NCI-H1092 (cell line): ENCODE measurements around the gene AK2.
"Not testable (repeated sequence)": the region's sequence is repeated elsewhere in the genome, so short reads cannot be mapped to it uniquely, and the experiment has no call there.

Experiments used
- DNase-seq: peaks from one replicate; lab custom pipeline; 2025; lab: John Stamatoyannopoulos, UW

The AK2 gene

DNA sequence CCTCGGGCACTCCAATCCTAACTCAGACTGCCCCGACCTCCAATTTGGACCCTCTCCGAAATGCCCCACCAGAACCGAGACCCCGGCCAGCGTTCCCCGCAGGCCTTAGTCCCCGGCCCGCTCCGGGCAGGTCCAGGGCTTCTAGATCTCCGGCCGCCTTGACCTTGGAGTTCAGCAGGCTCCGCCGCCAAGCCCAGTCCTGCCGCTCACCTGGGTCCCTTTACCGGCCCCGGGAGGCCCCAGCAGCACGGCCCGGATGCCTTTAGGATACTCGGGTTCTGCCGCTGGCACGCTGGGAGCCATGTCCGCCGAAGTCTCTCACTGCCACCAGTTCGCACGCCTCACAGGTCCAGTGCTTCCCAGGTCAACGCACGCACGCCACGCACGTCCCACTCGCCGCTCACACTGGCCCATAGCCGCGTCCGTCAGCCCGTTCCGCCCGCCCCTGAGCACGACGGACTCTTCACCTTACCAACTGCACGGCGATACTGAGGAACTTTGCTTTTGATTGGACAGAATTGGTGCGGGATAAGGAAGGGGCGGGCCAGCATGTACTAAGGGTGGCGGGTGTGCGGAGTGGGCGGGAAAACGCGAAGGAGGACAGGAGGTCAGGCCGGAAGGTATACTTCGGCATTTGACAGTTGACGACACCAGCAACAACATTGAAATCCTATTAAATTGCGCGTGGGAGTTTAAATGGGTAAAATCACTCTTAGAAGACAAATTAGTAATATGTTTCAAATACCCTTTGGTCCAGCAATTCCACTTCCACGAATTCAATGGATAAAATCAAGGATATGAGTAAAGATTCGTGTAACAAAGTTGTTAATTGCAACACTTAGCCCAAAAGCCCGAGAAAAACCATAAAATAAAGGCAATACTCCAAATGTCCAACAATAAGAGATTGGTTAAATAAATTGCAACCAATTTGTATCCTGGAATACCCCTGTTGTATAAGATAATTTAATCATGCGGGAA, at the start of gene AK2:
Gene AK2, minus strand, starts transcription at position 358 of the 978 bp plus-strand sequence. Its CDS starts 55 bp downstream, at position 303.
- DNase-seq = peak; percentile 98

DNA sequence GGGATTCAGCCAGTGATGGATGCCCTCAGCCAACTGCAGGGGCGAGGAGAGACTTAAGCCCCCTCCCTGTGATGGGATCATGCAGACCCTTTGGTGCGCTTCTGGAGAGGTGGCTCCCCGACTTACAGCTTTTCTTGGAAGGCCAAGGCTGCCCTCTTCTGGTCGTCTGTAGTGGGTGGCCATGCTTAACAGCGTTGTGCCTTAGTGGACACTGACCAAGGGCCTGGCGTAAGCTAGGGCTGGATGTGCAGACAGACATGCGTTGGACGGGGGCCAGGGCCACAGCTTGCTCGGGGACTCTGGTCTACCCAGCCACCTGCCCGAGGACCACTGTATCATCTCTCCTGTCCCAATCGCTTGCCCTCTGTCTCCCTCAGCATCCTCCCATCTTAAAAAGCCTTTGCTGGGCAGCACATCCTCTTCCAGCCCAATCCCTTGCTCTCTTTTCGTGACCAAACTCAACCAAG, 49.7 kb upstream of the AK2 start:
- peak; percentile 73 for DNase-seq

DNA sequence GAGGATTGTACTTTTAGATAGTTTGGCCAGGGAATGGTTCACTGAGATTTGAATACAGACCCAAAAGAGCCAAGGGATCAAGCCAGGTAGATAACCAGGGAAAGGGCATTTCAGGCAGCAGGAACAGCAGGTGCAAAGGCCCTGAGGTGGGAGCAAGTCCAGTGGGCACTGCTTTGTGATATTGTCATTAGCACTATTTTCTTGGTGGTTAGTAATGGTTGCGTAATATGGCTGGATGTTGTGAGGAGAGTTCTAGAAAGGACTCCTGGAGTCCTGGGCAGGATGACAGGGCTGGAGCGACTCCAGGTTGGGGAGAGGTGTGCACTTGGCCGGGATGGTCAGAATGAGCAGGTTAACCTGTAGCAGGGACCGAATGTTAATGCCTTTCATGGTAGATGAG, 48.6 kb upstream of the AK2 start:
- no peak for DNase-seq

- no peak for DNase-seq
These were observed 46.0 kb upstream of the AK2 start for GRCh38 chr1:33082575-33083108.

DNA sequence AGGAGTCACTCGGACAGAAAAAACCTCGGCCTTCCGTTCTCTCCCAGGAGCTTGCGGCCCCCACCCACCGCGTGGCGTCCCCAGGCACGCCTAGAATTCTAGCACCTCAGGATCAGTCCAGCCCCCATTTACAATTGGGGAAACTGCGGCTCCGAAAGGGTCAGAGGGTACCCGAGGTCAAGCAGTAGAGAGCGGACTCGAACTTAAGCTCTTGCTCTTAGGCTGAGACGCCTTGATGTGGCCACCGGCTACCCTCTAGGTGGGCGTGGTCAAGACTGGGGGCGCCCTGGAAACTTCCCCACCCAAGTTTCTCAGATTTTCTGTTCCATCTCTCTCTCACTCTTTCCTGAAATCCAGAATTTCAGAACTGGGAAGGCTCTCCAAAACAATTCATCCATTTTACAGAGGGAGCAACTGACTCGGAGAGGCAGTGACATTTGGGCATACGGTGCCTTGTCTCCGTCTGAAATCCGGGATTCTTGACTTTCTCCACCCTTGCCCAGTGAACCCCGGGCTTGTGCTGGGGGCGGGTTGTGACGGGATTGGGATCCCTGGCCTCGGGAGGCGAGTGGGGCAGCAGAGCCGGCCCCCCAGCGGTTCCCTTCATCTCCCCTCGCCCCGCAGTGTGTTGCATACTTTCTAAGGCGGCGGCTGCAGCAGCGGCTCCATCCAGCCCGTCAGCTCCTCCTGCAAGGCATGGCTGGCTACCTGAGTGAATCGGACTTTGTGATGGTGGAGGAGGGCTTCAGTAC, 45.0 kb upstream of the AK2 start:
- no peak for DNase-seq

- peak; percentile 96 for DNase-seq
These were observed 44.3 kb upstream of the AK2 start, which contains the start of gene AZIN2 for GRCh38 chr1:33080885-33081553. AZIN2 (plus strand) TSS chr1:33081153; CDS start chr1:33082250, 1,097 bp downstream.

GRCh38 chr1:33080373-33080772, 43.7 kb upstream of the AK2 start:
- no peak for DNase-seq

- DNase-seq = no peak
These were observed 41.4 kb upstream of the AK2 start for GRCh38 chr1:33078030-33078591.

- no peak for DNase-seq
These were observed 37.7 kb upstream of the AK2 start for GRCh38 chr1:33074193-33074945.

DNA sequence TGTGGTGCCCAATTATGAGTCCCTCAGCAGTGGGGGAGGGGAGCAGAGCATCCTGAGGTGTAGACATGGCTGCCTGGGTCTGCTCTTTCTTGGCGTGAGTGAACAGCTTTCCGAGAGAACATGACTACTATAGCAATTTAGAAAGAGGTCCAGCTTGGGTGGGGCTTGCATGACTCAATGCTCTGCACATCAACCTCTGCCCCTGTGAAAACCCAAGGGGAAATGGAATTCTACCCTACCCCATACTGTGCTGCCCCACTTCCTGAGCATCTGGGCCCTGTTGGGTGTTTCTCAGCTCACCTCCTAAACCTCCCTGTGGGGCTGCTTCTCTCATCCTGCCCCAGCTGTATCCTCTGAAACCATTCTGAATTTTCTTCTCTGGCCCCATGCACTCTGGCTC, 36.0 kb upstream of the AK2 start:
- DNase-seq = no peak

DNA sequence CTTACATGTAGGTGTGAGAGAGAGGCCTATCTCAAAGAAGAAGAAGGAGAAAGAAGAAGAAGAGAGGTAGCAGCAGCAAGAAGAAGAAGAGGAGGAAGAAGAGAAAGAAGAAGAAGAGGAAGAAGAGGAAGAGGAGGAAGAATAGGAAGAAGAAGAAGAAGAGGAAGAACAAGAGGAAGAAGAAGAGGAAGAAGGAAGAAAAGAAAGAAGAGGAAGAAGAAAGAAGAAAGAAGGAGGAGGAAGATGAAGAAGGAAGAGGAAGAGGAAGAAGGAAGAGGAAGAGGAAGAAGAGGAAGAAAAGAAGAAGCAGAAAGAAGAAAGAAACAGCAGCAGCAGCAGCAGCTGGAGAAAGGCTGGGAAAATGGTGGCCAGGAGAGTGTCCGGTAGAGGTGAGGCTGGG, 33.9 kb upstream of the AK2 start:
- no peak for DNase-seq

DNA sequence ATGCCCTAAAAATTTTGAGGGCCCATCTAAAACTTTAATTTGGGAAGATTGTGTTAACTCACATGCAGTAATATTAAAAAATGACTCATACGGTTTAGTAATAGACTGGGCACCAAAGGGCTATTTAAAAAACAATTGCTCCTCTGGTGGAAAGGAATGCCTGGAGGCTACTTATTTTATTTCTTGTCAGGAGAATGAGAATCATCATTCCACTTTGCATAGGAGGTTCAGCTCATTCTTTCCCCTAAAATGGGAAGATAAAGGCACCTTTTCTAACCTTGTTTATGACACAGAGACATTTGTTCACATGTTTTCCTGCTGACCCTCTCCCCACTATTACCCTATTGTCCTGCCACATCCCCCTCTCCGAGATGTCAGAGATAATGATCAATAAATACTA, 31.4 kb upstream of the AK2 start:
- not testable (repeated sequence) for DNase-seq

GRCh38 chr1:33066477-33066876, 29.8 kb upstream of the AK2 start:
- DNase-seq = not testable (repeated sequence)

- DNase-seq = no peak
These were observed 28.6 kb upstream of the AK2 start for GRCh38 chr1:33065301-33065700.

- DNase-seq = not testable (repeated sequence)
These were observed 27.6 kb upstream of the AK2 start for GRCh38 chr1:33064284-33064683.

DNA sequence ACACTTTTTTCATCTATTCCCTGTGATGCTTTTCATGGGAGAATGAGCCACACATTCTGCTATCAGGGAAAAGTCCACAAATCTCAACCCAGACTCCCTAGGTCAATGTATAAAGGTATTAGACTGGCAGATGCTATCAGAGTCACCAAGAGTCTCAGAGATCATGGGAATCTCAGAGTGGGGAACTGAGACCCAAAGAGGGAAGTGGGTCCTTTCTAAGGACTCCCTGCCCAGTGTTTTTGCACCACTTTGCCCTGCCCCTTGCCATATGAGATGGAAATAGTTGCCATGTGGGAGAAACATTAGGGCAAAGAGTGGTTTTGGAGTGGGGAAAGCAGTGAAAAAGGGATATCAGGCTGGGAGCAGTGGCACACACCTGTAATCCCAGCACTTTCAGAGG, 25.2 kb upstream of the AK2 start:
- no peak for DNase-seq

GRCh38 chr1:33060579-33061083, 23.9 kb upstream of the AK2 start:
- DNase-seq = no peak

DNA sequence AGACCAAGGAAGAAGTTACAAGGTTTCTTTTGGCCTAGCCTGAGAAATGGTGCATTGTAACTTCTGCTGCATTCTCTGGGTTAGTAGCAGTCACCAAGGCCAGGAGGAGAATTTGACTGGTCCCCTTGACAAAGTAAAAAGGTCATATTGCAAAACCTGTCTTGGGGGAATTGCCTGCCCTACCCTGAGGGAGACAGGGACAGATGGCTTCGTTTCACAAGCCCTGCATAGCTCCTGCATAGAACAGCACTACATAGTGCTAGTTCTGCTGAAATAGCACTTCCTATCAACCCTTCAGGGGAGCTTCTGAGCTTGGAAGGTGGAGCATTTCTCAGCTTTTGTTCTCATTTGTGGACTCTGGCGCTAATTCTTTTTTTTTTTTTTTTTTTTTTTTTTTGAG, 20.4 kb upstream of the AK2 start:
- DNase-seq = no peak

DNA sequence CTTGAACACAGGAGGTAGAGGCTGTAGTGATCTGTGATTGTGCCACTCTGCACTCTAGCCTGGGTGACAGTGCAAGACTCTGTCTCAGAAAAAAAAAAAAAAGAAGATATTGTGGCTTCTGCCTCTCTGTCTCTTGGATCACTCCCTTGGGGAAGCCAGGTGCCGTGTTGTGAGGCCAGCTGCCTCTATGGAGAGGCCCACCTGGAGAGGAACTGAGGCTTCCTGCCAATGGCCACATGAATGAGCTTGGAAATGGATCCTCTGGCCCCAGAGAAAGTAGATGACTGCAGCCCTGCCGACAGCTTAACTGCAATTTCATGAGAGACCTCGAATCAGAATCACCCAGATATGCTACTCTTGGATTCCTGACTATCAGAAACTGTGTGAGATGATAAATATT, 19.7 kb upstream of the AK2 start:
- peak; percentile 51 for DNase-seq

- DNase-seq = peak; percentile 69
These were observed 18.7 kb upstream of the AK2 start for GRCh38 chr1:33055210-33056008.
